Spinal cord (tissue), 10 donors: ENCODE data around the gene DAB2. TPM values are rescaled to one million over a fixed set of nuclear protein-coding genes. Genes with fewer than 3 reads are reported as not detected.

ENCODE experiments used
- DNase-seq, 6 donors: peaks; one replicate each; pipeline versions ENCODE4 v3.0.0 to v3.0.0-alpha.2; 2013 to 2015; ENCODE audit warnings: low spot score in 6 of 6, low read depth in 4 of 6
- H3K27ac ChIP-seq: one replicate; pipeline ENCODE4 v1.5.1; 2013; ENCODE audit warnings: low read depth, low read length, control low read depth
- H3K27me3 ChIP-seq: one replicate; pipeline ENCODE4 v1.6.1; 2013; ENCODE audit warnings: low read length; ENCODE audit not compliant: control insufficient read depth, insufficient read depth
- H3K36me3 ChIP-seq: one replicate; pipeline ENCODE4 v1.6.1; 2013; ENCODE audit warnings: low read length; ENCODE audit not compliant: control insufficient read depth, insufficient read depth
- H3K4me1 ChIP-seq: one replicate; pipeline ENCODE4 v1.6.1; 2013; ENCODE audit warnings: low read length; ENCODE audit not compliant: control insufficient read depth, insufficient read depth
- H3K4me3 ChIP-seq: one replicate; pipeline ENCODE4 v1.5.1; 2013; ENCODE audit warnings: low read depth, low read length, control low read depth
- H3K9me3 ChIP-seq: one replicate; pipeline ENCODE4 v1.6.1; 2013; ENCODE audit warnings: low read length; ENCODE audit not compliant: control insufficient read depth, insufficient read depth
- WGBS: methylation state at CpG from one replicate; pipeline ENCODE4 v1.1.5; 2013; ENCODE audit warnings: missing lambda C conversion rate; ENCODE audit not compliant: insufficient coverage; 5-methylcytosine and 5-hydroxymethylcytosine counted together
- polyA plus RNA-seq, 2 donors: library from polyadenylated mRNA; unstranded; fragments of 120-200 nt; gene quantifications; one replicate each; pipeline ENCODE4 v1.2.1, GENCODE V29; 2013; ENCODE audit not compliant: insufficient read length in 2 of 2
- total RNA-seq, 2 donors: library from RNA; depleted of rRNA in 1 of 2; stranded (reverse); fragments of 120-200 nt in 1 of 2; fragments of >200 nt in 1 of 2; gene quantifications; one replicate each; pipeline versions ENCODE4 v1.2.3 to v1.2.4, GENCODE V29; 2013 to 2014
- donor health status: healthy.

The DAB2 gene
- total and polyA plus RNA-seq, 4 donors = 21.5 to 98.7 (median 49.8) TPM

- Histone ChIP-seq H3K27ac (no peak overlapping the region), H3K4me3 (no peak overlapping the region), H3K36me3 (no peaks in the 10 kb centered on the region), H3K27me3 (no peaks in the 10 kb centered on the region), H3K4me1 (peaks cover 2% of the 10 kb centered on the region), H3K9me3 (no peaks in the 10 kb centered on the region)
- WGBS = 59% methylated on average over 4 of the region's 5 CpGs
- DNase-seq = peak in 1 of 6 donors; percentile 80
Observed at GRCh38 chr5:39464088-39464487, 39.3 kb upstream of the DAB2 start.

- peaks cover 2% of the 10 kb centered on the region for H3K4me1 ChIP-seq
- H3K9me3 ChIP-seq = no peaks in the 10 kb centered on the region
- no peak overlapping the region for H3K4me3 ChIP-seq
- H3K36me3 ChIP-seq = no peaks in the 10 kb centered on the region
- no peak for DNase-seq
- no peaks in the 10 kb centered on the region for H3K27me3 ChIP-seq
- WGBS = 91% methylated on average over 6 of the region's 6 CpGs
- H3K27ac ChIP-seq = no peak overlapping the region
Observed at GRCh38 chr5:39462211-39462610, 37.4 kb upstream of the DAB2 start.

- H3K9me3 ChIP-seq = no peaks in the 10 kb centered on the region
- no peaks in the 10 kb centered on the region for H3K36me3 ChIP-seq
- no peak overlapping the region for H3K4me3 ChIP-seq
- peaks cover 2% of the 10 kb centered on the region for H3K4me1 ChIP-seq
- H3K27ac ChIP-seq = no peak overlapping the region
- DNase-seq = no peak
- no peaks in the 10 kb centered on the region for H3K27me3 ChIP-seq
- WGBS = 76% methylated on average over 2 of the region's 5 CpGs
Observed at GRCh38 chr5:39461007-39461682, 36.4 kb upstream of the DAB2 start.

GRCh38 chr5:39459907-39460306 lies 35.1 kb upstream of the DAB2 start:
- H3K27me3 ChIP-seq = no peaks in the 10 kb centered on the region
- no peaks in the 10 kb centered on the region for H3K36me3 ChIP-seq
- no peak for DNase-seq
- H3K27ac ChIP-seq = no peak overlapping the region
- H3K9me3 ChIP-seq = no peaks in the 10 kb centered on the region
- H3K4me1 ChIP-seq = peaks cover 2% of the 10 kb centered on the region
- H3K4me3 ChIP-seq = no peak overlapping the region

GRCh38 chr5:39459071-39459470 lies 34.3 kb upstream of the DAB2 start:
- Histone ChIP-seq H3K27ac (no peak overlapping the region), H3K36me3 (no peaks in the 10 kb centered on the region), H3K4me3 (no peak overlapping the region), H3K9me3 (no peaks in the 10 kb centered on the region), H3K27me3 (no peaks in the 10 kb centered on the region), H3K4me1 (no peaks in the 10 kb centered on the region)
- WGBS = no CpG with 5 or more reads among the region's 3 CpGs
- no peak for DNase-seq

GRCh38 chr5:39455645-39456044 lies 30.9 kb upstream of the DAB2 start:
- Histone ChIP-seq H3K27ac (no peak overlapping the region), H3K36me3 (no peaks in the 10 kb centered on the region), H3K9me3 (no peaks in the 10 kb centered on the region), H3K27me3 (no peaks in the 10 kb centered on the region), H3K4me1 (no peaks in the 10 kb centered on the region), H3K4me3 (no peak overlapping the region)
- WGBS = 90% methylated on average over 5 of the region's 7 CpGs
- no peak for DNase-seq

- no peak overlapping the region for H3K27ac ChIP-seq
- no peaks in the 10 kb centered on the region for H3K4me1 ChIP-seq
- DNase-seq = no peak
- no peaks in the 10 kb centered on the region for H3K9me3 ChIP-seq
- no peaks in the 10 kb centered on the region for H3K36me3 ChIP-seq
- no peak overlapping the region for H3K4me3 ChIP-seq
- H3K27me3 ChIP-seq = no peaks in the 10 kb centered on the region
Observed at GRCh38 chr5:39453606-39454005, 28.8 kb upstream of the DAB2 start.

GRCh38 chr5:39452846-39453245 lies 28.1 kb upstream of the DAB2 start:
- Histone ChIP-seq H3K36me3 (no peaks in the 10 kb centered on the region), H3K27ac (no peak overlapping the region), H3K4me1 (no peaks in the 10 kb centered on the region), H3K27me3 (no peaks in the 10 kb centered on the region), H3K9me3 (no peaks in the 10 kb centered on the region), H3K4me3 (no peak overlapping the region)
- DNase-seq = no peak
- WGBS = 83% methylated on average over 1 of the region's 2 CpGs

GRCh38 chr5:39451276-39451941 lies 26.6 kb upstream of the DAB2 start:
- H3K4me1 ChIP-seq = no peaks in the 10 kb centered on the region
- H3K36me3 ChIP-seq = no peaks in the 10 kb centered on the region
- no CpG with 5 or more reads among the region's 2 CpGs for WGBS
- no peak overlapping the region for H3K4me3 ChIP-seq
- DNase-seq = no peak
- H3K27ac ChIP-seq = no peak overlapping the region
- no peaks in the 10 kb centered on the region for H3K27me3 ChIP-seq
- no peaks in the 10 kb centered on the region for H3K9me3 ChIP-seq

GRCh38 chr5:39450487-39450886 lies 25.7 kb upstream of the DAB2 start:
- no peak for DNase-seq
- H3K9me3 ChIP-seq = no peaks in the 10 kb centered on the region
- 100% methylated on average over 1 of the region's 3 CpGs for WGBS
- H3K27me3 ChIP-seq = no peaks in the 10 kb centered on the region
- no peaks in the 10 kb centered on the region for H3K4me1 ChIP-seq
- H3K4me3 ChIP-seq = no peak overlapping the region
- no peaks in the 10 kb centered on the region for H3K36me3 ChIP-seq
- no peak overlapping the region for H3K27ac ChIP-seq
